GM20431 (cell line): ENCODE measurements around the gene RAB1A.

Experiments used
- in situ Hi-C: fragments of 300-500 bp; cut with MseI, MboI; formaldehyde crosslinking; loops from one replicate; pipeline ENCODE4 v1.15.0; 2020; ENCODE audit warnings: low sequenced_read_pairs; ENCODE audit not compliant: unreplicated experiment

Gene RAB1A

DNA sequence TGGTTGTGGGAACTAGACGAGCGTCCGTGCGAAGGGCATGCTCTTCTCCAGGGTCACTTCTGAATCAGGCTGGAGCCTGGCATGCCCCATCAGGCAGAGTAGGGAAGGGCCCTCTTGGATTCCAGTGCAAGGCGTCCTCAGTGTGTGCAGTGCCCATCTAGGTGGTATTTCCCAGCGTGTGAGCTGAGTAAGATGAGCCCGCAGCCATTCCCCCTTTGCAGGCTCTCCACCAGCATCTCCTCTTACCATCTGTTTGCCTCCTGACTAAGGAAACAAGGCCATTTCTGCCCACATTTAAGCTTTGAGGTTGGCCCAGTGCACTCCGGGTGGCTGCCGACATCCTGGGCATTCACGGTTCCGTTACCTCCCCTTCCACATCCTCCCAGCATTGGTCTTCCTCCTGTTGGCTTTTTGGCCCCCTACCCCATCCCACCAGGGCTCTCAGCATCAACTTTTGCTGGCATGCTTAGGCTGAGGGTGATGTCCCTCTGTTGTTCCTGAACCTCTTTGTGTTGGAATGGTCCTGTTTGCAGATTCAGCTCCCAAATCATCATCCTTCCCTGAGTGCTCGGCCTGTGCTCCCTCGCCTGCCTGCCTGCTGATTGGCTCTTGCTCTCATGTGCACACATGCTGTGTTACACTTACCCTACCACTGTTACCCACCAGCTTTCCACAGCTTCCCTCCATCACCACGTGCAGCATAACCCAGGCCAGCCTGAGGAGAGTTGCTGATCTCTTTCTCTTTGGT lies 61.9 kb downstream of the RAB1A start:
- in situ Hi-C loops: loop anchor here (25.0 kb wide), 2 partner anchors 94 to 494 kb away; no protein-coding TSS in a partner anchor

DNA sequence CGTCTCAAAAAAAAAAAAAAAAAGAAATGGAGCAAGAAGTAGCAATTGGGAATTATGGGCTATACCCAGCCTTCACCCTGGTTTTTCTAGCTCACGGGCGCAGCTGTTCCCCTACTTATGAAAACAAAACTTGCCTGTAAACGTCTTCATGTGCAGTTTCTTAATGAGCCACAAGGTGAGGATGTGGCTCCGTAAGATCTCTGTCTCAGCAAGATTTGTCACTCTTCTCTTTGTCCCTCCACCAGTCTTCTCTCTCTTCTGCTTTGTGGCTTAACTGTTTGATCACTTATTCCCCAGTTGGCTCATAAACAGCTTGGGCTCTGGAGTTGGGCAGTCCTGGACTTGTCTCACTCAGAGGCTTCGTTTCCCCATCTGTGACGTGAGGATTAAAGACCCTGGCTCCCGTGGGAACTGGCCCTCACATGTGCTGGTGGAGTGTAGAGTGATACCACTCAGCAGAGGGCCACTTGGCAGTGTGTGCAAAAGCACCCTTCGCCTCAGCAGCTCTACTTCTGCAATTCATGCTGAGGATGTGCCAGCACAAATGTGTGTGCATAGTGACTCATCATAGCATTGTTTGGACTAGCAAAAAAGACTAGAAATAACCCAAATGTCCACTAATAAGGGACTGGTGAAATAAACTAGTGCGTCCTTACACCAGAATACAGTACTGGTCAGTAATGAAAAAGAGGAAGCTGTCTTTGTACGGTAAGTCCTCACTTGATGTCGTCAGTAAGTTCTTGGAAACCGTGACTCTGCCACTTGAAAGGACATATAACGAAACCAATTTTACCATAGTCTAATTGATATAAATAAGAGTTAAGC lies 65.0 kb downstream of the RAB1A start:
- in situ Hi-C loops: loop anchor here (25.0 kb wide), 2 partner anchors 97 to 497 kb away; no protein-coding TSS in a partner anchor

- in situ Hi-C loops: loop anchor here (25.0 kb wide), 2 partner anchors 99 to 499 kb away; no protein-coding TSS in a partner anchor
Observed at GRCh38 chr2:65062843-65063825, 66.8 kb downstream of the RAB1A start.

DNA sequence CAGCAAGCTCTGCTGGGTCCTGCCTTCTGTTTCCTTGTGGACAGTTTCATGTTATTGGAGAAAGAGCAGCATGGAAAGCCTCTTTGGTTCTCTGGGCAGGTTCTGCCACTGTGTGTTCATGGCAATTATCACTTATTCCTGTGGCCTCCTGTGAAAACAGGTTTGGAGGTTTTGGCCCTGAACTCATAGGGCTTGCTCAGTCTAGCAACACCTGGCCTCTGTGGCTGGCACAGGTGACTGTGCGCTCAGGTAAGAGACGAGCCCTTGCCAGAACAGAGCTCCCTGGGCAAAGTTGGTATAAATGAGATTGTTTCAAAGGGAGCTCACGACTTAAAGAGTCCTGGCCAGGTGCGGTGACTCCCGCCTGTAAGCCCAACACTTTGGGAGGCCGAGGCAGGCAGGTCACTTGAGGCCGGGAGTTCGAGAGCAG lies 68.0 kb downstream of the RAB1A start:
- in situ Hi-C loops: loop anchor here (25.0 kb wide), 2 partner anchors 100 to 500 kb away; no protein-coding TSS in a partner anchor

DNA sequence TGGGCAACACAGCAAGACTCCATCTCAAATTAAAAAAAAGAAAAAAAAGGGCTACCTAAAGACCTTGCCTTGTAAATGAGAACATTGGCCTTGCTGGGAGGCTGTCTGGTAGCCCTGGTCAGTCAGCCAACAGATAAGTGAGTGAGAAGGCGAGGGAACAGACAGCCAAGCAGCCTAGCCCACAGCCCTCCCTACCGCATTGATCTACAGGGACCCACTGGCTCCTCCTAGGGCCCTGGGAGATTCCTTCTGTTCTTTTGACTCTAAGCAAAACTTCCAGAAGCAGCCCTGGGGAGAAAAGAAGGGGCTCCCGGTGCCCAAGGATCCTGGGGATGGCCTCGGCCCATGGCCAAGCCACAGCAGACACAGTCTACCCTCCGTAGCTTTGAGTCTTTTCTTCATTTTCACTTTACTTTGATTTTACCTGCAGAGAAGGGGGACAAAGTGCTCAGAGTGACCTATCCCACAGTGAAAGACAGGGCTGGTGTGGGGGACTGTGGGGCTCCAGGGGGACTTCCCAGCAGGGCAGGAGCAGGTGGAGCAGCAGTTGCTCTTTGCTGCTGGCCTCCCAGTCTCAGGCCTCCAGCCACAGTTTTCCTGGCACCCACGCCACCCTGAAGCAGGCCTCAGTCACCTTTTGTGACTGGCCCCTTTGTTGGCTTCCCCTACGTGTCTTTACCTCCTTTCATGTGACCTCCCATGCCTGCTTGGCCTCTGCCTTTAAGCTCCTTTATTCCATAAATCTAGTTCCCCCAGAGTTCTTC lies 68.6 kb downstream of the RAB1A start:
- in situ Hi-C loops: loop anchor here (25.0 kb wide), 2 partner anchors 101 to 501 kb away; no protein-coding TSS in a partner anchor

GRCh38 chr2:65059071-65059470 lies 70.8 kb downstream of the RAB1A start:
- in situ Hi-C loops: loop anchor here (25.0 kb wide), 2 partner anchors 103 to 503 kb away; no protein-coding TSS in a partner anchor

GRCh38 chr2:65057391-65058052 lies 72.4 kb downstream of the RAB1A start:
- in situ Hi-C loops: loop anchor here (25.0 kb wide), 2 partner anchors 105 to 505 kb away; no protein-coding TSS in a partner anchor

GRCh38 chr2:65057054-65057375 lies 72.9 kb downstream of the RAB1A start:
- in situ Hi-C loops: loop anchor here (25.0 kb wide), 2 partner anchors 105 to 505 kb away; no protein-coding TSS in a partner anchor

GRCh38 chr2:65056215-65057053 lies 73.5 kb downstream of the RAB1A start, which contains the start of gene CEP68:
CEP68 (plus strand) TSS chr2:65056416; CDS start chr2:65069445, 13,029 bp downstream.
- in situ Hi-C loops: loop anchor here (25.0 kb wide), 2 partner anchors 106 to 506 kb away; no protein-coding TSS in a partner anchor

DNA sequence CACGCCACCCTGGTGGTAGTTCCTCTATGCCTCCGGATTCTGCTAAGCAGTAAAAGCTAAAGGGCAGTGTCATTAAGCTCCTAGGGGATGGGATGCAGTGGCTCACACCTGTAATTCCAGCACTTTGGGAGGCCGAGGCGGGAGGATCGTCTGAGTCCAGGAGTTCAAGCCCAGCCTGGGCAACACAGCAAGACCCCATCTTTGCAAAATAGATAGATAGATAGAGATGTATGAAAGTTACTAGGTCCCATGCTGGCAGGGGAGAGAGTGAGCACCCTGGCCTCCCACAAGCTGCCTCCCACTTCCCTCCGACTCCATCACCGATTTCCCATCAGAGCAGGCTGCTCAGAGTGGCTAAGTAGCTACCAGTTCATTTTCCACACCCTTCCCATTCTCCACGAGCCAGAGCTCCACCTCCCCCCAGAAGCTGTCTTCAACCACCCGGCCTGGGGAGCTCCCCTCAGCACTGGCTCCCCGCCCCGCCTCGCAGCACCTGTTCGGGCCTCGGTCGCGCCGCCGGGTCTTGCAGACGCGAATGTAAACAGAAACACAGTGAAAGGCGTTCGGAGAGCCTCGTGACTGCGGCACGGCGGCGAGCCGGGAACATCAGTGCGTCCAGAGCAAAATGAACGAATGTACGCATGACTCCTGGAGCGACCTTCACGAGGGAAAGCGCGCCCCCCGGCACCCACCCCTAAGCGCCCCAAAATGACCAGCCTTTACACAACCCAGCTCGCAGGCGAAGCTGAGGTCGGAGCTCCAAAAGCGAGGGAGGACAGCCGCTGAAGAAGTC lies 74.3 kb downstream of the RAB1A start:
- in situ Hi-C loops: loop anchor here (25.0 kb wide), 2 partner anchors 107 to 507 kb away; no protein-coding TSS in a partner anchor

- in situ Hi-C loops: loop anchor here (25.0 kb wide), 2 partner anchors 107 to 507 kb away; no protein-coding TSS in a partner anchor
Observed at GRCh38 chr2:65054749-65055421, 75.0 kb downstream of the RAB1A start.

DNA sequence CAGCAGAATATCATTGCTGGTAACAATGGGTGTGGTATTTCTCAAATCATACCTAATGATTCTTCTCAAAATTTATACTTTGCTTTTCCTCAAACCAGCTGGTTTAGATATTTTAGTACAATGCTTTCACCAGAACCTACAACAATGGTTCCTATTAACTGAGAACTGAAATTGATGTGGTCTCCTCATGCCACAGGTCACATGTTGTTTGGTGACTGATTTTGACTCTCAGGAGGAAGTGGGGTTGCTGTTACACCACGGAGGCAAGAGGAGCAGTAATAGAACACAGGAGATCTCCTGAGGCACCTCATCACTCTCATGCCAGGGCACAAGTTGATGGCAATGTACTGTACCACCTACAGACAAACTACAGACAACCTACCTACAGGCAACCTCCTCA lies 76.7 kb downstream of the RAB1A start:
- in situ Hi-C loops: loop anchor here (25.0 kb wide), 2 partner anchors 109 to 509 kb away; no protein-coding TSS in a partner anchor

DNA sequence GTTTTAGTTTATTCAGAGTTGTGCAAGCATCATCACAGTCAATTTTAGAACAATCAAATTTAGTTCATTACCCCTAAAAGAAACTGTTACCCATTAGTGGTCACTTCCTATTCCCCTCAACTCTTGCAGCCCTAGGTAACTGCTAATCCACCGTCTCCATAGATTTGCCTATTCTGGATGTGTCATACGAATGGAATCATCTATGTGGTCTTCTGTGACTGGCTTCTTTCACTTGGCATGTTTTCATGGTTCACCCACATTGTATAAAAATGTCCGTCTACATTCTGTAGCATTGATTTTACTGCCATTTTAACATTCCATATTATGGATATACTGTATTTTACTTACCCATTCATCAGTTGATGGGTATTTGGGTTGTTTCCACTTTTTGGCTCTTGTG lies 79.0 kb downstream of the RAB1A start:
- in situ Hi-C loops: loop anchor here (25.0 kb wide), 2 partner anchors 111 to 511 kb away; no protein-coding TSS in a partner anchor

DNA sequence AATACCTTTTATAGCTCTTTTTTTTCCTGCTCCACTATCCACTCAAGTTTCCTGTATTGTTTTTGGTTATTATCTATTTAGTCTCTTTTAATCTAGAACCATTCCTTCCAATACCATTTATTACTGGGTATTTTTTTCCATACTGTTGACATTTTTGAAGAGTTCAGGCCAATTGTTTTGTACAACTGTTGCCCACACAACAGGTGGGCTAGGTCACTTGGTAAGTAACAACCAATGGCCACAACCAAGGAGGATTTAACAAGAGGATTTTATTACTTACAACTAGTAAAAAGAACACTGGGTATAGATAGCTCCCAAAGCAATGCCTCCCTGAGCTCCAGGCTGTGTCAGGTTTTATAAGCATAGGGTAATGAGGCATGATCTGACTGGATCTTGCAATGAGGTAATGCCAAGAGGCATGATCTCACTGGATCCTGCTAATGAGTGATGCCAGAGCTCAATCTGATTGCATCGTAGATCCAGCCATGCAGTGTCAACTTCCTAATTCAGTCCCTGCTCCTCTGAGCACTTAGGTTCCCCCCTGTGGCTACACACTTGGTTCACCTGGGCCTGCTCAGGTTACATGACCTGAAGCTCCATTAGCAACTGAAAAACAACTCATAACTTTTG lies 80.8 kb downstream of the RAB1A start:
- in situ Hi-C loops: loop anchor here (25.0 kb wide), 1 partner anchor 137 kb away; no protein-coding TSS in a partner anchor
